Non-pigmented ciliary epithelial cell (primary cell): ENCODE measurements around the gene PALLD.

Experiments
- DNase-seq: peaks from one replicate; pipeline ENCODE4 v3.0.0-alpha.2; 2010; ENCODE audit warnings: low read depth

The PALLD gene

GRCh38 chr4:168831919-168832762 lies 335.3 kb downstream of the PALLD start:
- no peak for DNase-seq

GRCh38 chr4:168832763-168833575 lies 336.1 kb downstream of the PALLD start:
- DNase-seq = no peak

GRCh38 chr4:168833881-168834280 lies 337.0 kb downstream of the PALLD start:
- no peak for DNase-seq

GRCh38 chr4:168835880-168836454 lies 339.1 kb downstream of the PALLD start:
- no peak for DNase-seq

GRCh38 chr4:168836490-168836889 lies 339.6 kb downstream of the PALLD start:
- DNase-seq = no peak

- DNase-seq = no peak
Measured at GRCh38 chr4:168837922-168838321, 341.1 kb downstream of the PALLD start.

- DNase-seq = no peak
Measured at GRCh38 chr4:168839758-168840391, 343.0 kb downstream of the PALLD start.

- DNase-seq = no peak
Measured at GRCh38 chr4:168840392-168840763, 343.5 kb downstream of the PALLD start.

GRCh38 chr4:168841000-168841671 lies 344.3 kb downstream of the PALLD start:
- no peak for DNase-seq

GRCh38 chr4:168841672-168842019 lies 344.8 kb downstream of the PALLD start:
- DNase-seq = no peak

GRCh38 chr4:168842186-168842585 lies 345.3 kb downstream of the PALLD start:
- DNase-seq = no peak

- DNase-seq = no peak
Measured at GRCh38 chr4:168843635-168844034, 346.8 kb downstream of the PALLD start.

GRCh38 chr4:168844353-168845049 lies 347.6 kb downstream of the PALLD start:
- no peak for DNase-seq

GRCh38 chr4:168845897-168846296 lies 349.0 kb downstream of the PALLD start:
- DNase-seq = no peak

GRCh38 chr4:168846414-168846813 lies 349.6 kb downstream of the PALLD start:
- DNase-seq = no peak

GRCh38 chr4:168847771-168848502 lies 351.1 kb downstream of the PALLD start:
- DNase-seq = no peak

- DNase-seq = no peak
Measured at GRCh38 chr4:168849030-168849675, 352.3 kb downstream of the PALLD start.

- no peak for DNase-seq
Measured at GRCh38 chr4:168849997-168850396, 353.1 kb downstream of the PALLD start.

- no peak for DNase-seq
Measured at GRCh38 chr4:168852387-168852786, 355.5 kb downstream of the PALLD start.
